GM12875 (cell line): ENCODE results near the gene CACNA1F.

Source experiments
- H3K4me3 ChIP-seq: one replicate; pipeline ENCODE4 v1.5.1; 2011; ENCODE audit warnings: low read depth, low read length, control low read depth
- CTCF ChIP-seq: IDR thresholded peaks from 2 replicates; pipeline ENCODE4 v1.5.1; 2011; ENCODE audit warnings: low read depth, mild to moderate bottlenecking, control low read depth, inconsistent platforms, low read length, moderate library complexity, borderline replicate concordance; ENCODE audit not compliant: insufficient read depth

CACNA1F gene

GRCh38 chrX:49266523-49267445, 33.6 kb upstream of the CACNA1F start:
- no peak for TF ChIP-seq CTCF
- H3K4me3 ChIP-seq: no peak overlapping the region

- no peak for TF ChIP-seq CTCF
- H3K4me3 ChIP-seq: no peak within 1 kb of the TSS
These were observed 31.3 kb upstream of the CACNA1F start, which contains the start of gene FOXP3 for GRCh38 chrX:49264460-49264859. FOXP3 (minus strand) TSS chrX:49264710; CDS start chrX:49258505, 6,205 bp downstream.

- no peak for TF ChIP-seq CTCF
- no peak overlapping the region for H3K4me3 ChIP-seq
These were observed 30.5 kb upstream of the CACNA1F start for GRCh38 chrX:49263631-49264030.

- no peak for TF ChIP-seq CTCF
- H3K4me3 ChIP-seq: no peak overlapping the region
These were observed 29.5 kb upstream of the CACNA1F start for GRCh38 chrX:49262603-49263002.

- no peak overlapping the region for H3K4me3 ChIP-seq
- no peak for TF ChIP-seq CTCF
These were observed 27.3 kb upstream of the CACNA1F start for GRCh38 chrX:49260221-49260985.

GRCh38 chrX:49258749-49259124, 25.6 kb upstream of the CACNA1F start:
- H3K4me3 ChIP-seq: no peak overlapping the region
- no peak for TF ChIP-seq CTCF
